T-helper 2 cell treated with Interferon-gamma antibody and Interleukin-4, amounts not matched to agents 100 ng/mL and 5 ng/mL, for 36 hours (primary cell): ENCODE data around the gene TXLNG. TPM values are rescaled to one million over a fixed set of nuclear protein-coding genes. Genes with fewer than 3 reads are reported as not detected.
"Not testable (repeated sequence)": the region's sequence is repeated elsewhere in the genome, so short reads cannot be mapped to it uniquely, and the experiment has no call there.

ENCODE experiments used
- intact Hi-C: fragments of 100-400 bp; cut with micrococcal nuclease; formaldehyde crosslinking; loops from one replicate; pipeline ENCODE4 v1.15.1; 2023
- total RNA-seq: library from RNA; stranded (reverse); gene quantifications from 2 replicates; pipeline ENCODE4 v1.2.3, GENCODE V29; 2022

Gene TXLNG
- total RNA-seq = 12.6 and 13.3 TPM in 2 replicates

- intact Hi-C loops = loop anchor here (1.0 to 10.0 kb wide), 4 partner anchors 67 to 1889 kb away; partner anchors contain the start of genes RBBP7, RS1 and SYAP1
Measured at GRCh38 chrX:16786139-16786790, at the start of gene TXLNG. TXLNG (plus strand) TSS chrX:16786466; CDS start chrX:16786488, 22 bp downstream.

- intact Hi-C loops = no loop called here
Measured at GRCh38 chrX:16737024-16737423, 49.2 kb upstream of the TXLNG start.

GRCh38 chrX:16739574-16739973 is 46.7 kb upstream of the TXLNG start:
- intact Hi-C loops = no loop called here

- intact Hi-C loops = no loop called here
Measured at GRCh38 chrX:16743604-16744325, 42.5 kb upstream of the TXLNG start.

- intact Hi-C loops = no loop called here
Measured at GRCh38 chrX:16745102-16745501, 41.2 kb upstream of the TXLNG start.

GRCh38 chrX:16745659-16746058 is 40.6 kb upstream of the TXLNG start:
- intact Hi-C loops = no loop called here

- intact Hi-C loops = no loop called here
Measured at GRCh38 chrX:16748425-16748824, 37.8 kb upstream of the TXLNG start.

- intact Hi-C loops = no loop called here
Measured at GRCh38 chrX:16750136-16750535, 36.1 kb upstream of the TXLNG start.

GRCh38 chrX:16754019-16754418 is 32.2 kb upstream of the TXLNG start:
- intact Hi-C loops = no loop called here

- intact Hi-C loops = no loop called here
Measured at GRCh38 chrX:16756724-16757123, 29.5 kb upstream of the TXLNG start.

GRCh38 chrX:16761500-16761899 is 24.8 kb upstream of the TXLNG start:
- intact Hi-C loops = not testable (repeated sequence)

GRCh38 chrX:16762579-16762978 is 23.7 kb upstream of the TXLNG start:
- intact Hi-C loops = no loop called here

GRCh38 chrX:16765594-16765993 is 20.7 kb upstream of the TXLNG start:
- intact Hi-C loops = no loop called here

GRCh38 chrX:16770970-16771482 is 15.2 kb upstream of the TXLNG start:
- intact Hi-C loops = no loop called here

GRCh38 chrX:16771483-16772398 is 14.5 kb upstream of the TXLNG start:
- intact Hi-C loops = no loop called here

GRCh38 chrX:16772460-16772859 is 13.8 kb upstream of the TXLNG start:
- intact Hi-C loops = no loop called here

- intact Hi-C loops = no loop called here
Measured at GRCh38 chrX:16774746-16775145, 11.5 kb upstream of the TXLNG start.

GRCh38 chrX:16778545-16778944 is 7.7 kb upstream of the TXLNG start:
- intact Hi-C loops = no loop called here

GRCh38 chrX:16778993-16779392 is 7.3 kb upstream of the TXLNG start:
- intact Hi-C loops = no loop called here

GRCh38 chrX:16779815-16780214 is 6.5 kb upstream of the TXLNG start:
- intact Hi-C loops = loop anchor here (10.0 kb wide), 1 partner anchor 1895 kb away; the partner anchor contains the start of gene RS1

- intact Hi-C loops = loop anchor here (10.0 kb wide), 1 partner anchor 1891 kb away; the partner anchor contains the start of gene RS1
Measured at GRCh38 chrX:16783452-16783851, 2.8 kb upstream of the TXLNG start.
